Progenitor cell of endocrine pancreas (in vitro differentiated cells): ENCODE data around the gene DSCAML1. TPM values are rescaled to one million over a fixed set of nuclear protein-coding genes. Genes with fewer than 3 reads are reported as not detected.

Source experiments
- DNase-seq: peaks from one replicate; pipeline ENCODE4 v3.0.0; 2021; ENCODE audit warnings: low spot score; ENCODE audit not compliant: unreplicated experiment
- H3K27ac Mint-ChIP-seq: 2 replicates; pipeline ENCODE4 v1.8.0; 2021; ENCODE audit warnings: mild to moderate bottlenecking, moderate library complexity, mixed read lengths
- H3K27me3 Mint-ChIP-seq: 2 replicates; pipeline ENCODE4 v1.8.0; 2021; ENCODE audit warnings: mixed read lengths
- H3K36me3 Mint-ChIP-seq: 2 replicates; pipeline ENCODE4 v1.8.0; 2022; ENCODE audit warnings: mixed read lengths; ENCODE audit not compliant: insufficient read depth
- H3K4me1 Mint-ChIP-seq: 2 replicates; pipeline ENCODE4 v1.8.0; 2021; ENCODE audit warnings: low read depth, mixed read lengths
- H3K4me3 Mint-ChIP-seq: 2 replicates; pipeline ENCODE4 v1.8.0; 2021; ENCODE audit warnings: low read depth, mild to moderate bottlenecking, moderate library complexity, mixed read lengths
- H3K9me3 Mint-ChIP-seq: 2 replicates; pipeline ENCODE4 v1.8.0; 2021; ENCODE audit warnings: low read depth, mixed read lengths
- CTCF ChIP-seq: fragments of 200-600 bp; sonication (generic); IDR thresholded peaks from one replicate; pipeline ENCODE4 v1.5.0; 2021; ENCODE audit warnings: antibody characterized with exemption, mild to moderate bottlenecking; ENCODE audit not compliant: unreplicated experiment
- total RNA-seq: library from RNA; stranded (reverse); gene quantifications from 2 replicates; pipeline ENCODE4 v1.2.1, GENCODE V29; 2021

DSCAML1 gene
- total RNA-seq, 1 donor from 2014 or later, result 2.7 TPM

- Mint-ChIP-seq H3K9me3 (no peaks in the 10 kb centered on the region), H3K4me1 (no peaks in the 10 kb centered on the region), H3K36me3 (no peaks in the 10 kb centered on the region), H3K27me3 (peaks cover 38% of the 10 kb centered on the region), H3K27ac (no peak overlapping the region), H3K4me3 (no peak overlapping the region)
- DNase-seq, result no peak
- no peak for TF ChIP-seq CTCF
Measured at GRCh38 chr11:117562136-117562535, 234.9 kb downstream of the DSCAML1 start.

GRCh38 chr11:117560780-117561530, 236.1 kb downstream of the DSCAML1 start:
- no peaks in the 10 kb centered on the region for H3K9me3 Mint-ChIP-seq

GRCh38 chr11:117559698-117560097, 237.3 kb downstream of the DSCAML1 start:
- DNase-seq, result no peak
- H3K27ac Mint-ChIP-seq, result no peak overlapping the region
- H3K4me1 Mint-ChIP-seq, result no peaks in the 10 kb centered on the region
- H3K27me3 Mint-ChIP-seq, result peaks cover 51% of the 10 kb centered on the region
- no peaks in the 10 kb centered on the region for H3K36me3 Mint-ChIP-seq
- H3K9me3 Mint-ChIP-seq, result no peaks in the 10 kb centered on the region
- no peak for TF ChIP-seq CTCF
- no peak overlapping the region for H3K4me3 Mint-ChIP-seq

More at GRCh38 chr11:117560780-117561530, 236.1 kb downstream of the DSCAML1 start:
- Mint-ChIP-seq H3K4me3 (no peak overlapping the region), H3K4me1 (no peaks in the 10 kb centered on the region), H3K27ac (no peak overlapping the region), H3K36me3 (no peaks in the 10 kb centered on the region), H3K27me3 (peaks cover 48% of the 10 kb centered on the region)
- no peak for DNase-seq
- TF ChIP-seq CTCF, result no peak

GRCh38 chr11:117557361-117557760, 239.7 kb downstream of the DSCAML1 start:
- Mint-ChIP-seq H3K27me3 (peaks cover 64% of the 10 kb centered on the region), H3K9me3 (no peaks in the 10 kb centered on the region), H3K4me1 (no peaks in the 10 kb centered on the region), H3K27ac (no peak overlapping the region), H3K36me3 (no peaks in the 10 kb centered on the region), H3K4me3 (no peak overlapping the region)
- DNase-seq, result no peak
- no peak for TF ChIP-seq CTCF

- no peak overlapping the region for H3K27ac Mint-ChIP-seq
- no peak overlapping the region for H3K4me3 Mint-ChIP-seq
- TF ChIP-seq CTCF, result no peak
- DNase-seq, result no peak
- H3K27me3 Mint-ChIP-seq, result peaks cover 77% of the 10 kb centered on the region
- H3K36me3 Mint-ChIP-seq, result no peaks in the 10 kb centered on the region
- H3K9me3 Mint-ChIP-seq, result no peaks in the 10 kb centered on the region
- H3K4me1 Mint-ChIP-seq, result no peaks in the 10 kb centered on the region
Measured at GRCh38 chr11:117554601-117555333, 242.2 kb downstream of the DSCAML1 start.
